SK-N-SH treated with all-trans-retinoic acid at 6 μM for 48 hours (cell line): ENCODE results near the gene CLTC.

Source experiments
- ATAC-seq: fragments of 200-7000 bp; cut with Tn5 transposase; 3 replicates; pipeline ENCODE4 v1.9.1; 2020; ENCODE audit warnings: mild to moderate bottlenecking, moderate library complexity
- ARNTL ChIP-seq: fragments of 450-650 bp; formaldehyde crosslinking; IDR thresholded peaks from 2 replicates; pipeline ENCODE4 v1.5.0; 2020; ENCODE audit warnings: low read depth, mild to moderate bottlenecking, moderate library complexity, borderline replicate concordance
- BACH2 ChIP-seq: fragments of 250-450 bp; sonication (Bioruptor Pico); IDR thresholded peaks from 2 replicates; pipeline ENCODE4 v1.9.0; 2021; ENCODE audit warnings: mild to moderate bottlenecking, borderline replicate concordance
- CSDC2 ChIP-seq: fragments of 250-450 bp; sonication (Bioruptor Pico); IDR thresholded peaks from 2 replicates; pipeline ENCODE4 v1.5.0; 2020; ENCODE audit warnings: mild to moderate bottlenecking, moderate library complexity
- ESRRG ChIP-seq: fragments of 250-450 bp; sonication (Bioruptor Pico); IDR thresholded peaks from 2 replicates; pipeline ENCODE4 v1.6.1; 2021; ENCODE audit warnings: mild to moderate bottlenecking
- GLIS3 ChIP-seq: fragments of 250-450 bp; sonication (Bioruptor Pico); IDR thresholded peaks from 2 replicates; pipeline ENCODE4 v1.5.0; 2020; ENCODE audit warnings: mild to moderate bottlenecking, moderate library complexity
- OSR1 ChIP-seq: fragments of 250-450 bp; sonication (Bioruptor Pico); IDR thresholded peaks from 2 replicates; pipeline ENCODE4 v1.8.0; 2022; ENCODE audit warnings: moderate library complexity, mild to moderate bottlenecking, inconsistent platforms
- PPARA ChIP-seq: fragments of 250-450 bp; sonication (Bioruptor Pico); IDR thresholded peaks from 2 replicates; pipeline ENCODE4 v1.5.0; 2020; ENCODE audit warnings: mild to moderate bottlenecking, borderline replicate concordance
- RARB ChIP-seq: fragments of 250-450 bp; sonication (Bioruptor Pico); IDR thresholded peaks from 2 replicates; pipeline ENCODE4 v1.8.0; 2021; ENCODE audit warnings: mild to moderate bottlenecking, moderate library complexity
- SNAI2 ChIP-seq: fragments of 250-450 bp; sonication (Bioruptor Pico); IDR thresholded peaks from 2 replicates; pipeline ENCODE4 v1.5.0; 2020; ENCODE audit warnings: mild to moderate bottlenecking, moderate library complexity
- TCF4 ChIP-seq: fragments of 250-450 bp; sonication (Bioruptor Pico); IDR thresholded peaks from 2 replicates; pipeline ENCODE4 v1.8.0; 2021; ENCODE audit warnings: mild to moderate bottlenecking, moderate library complexity, borderline replicate concordance
- TOX ChIP-seq: fragments of 250-450 bp; sonication (Bioruptor Pico); IDR thresholded peaks from 2 replicates; pipeline ENCODE4 v1.8.0; 2021; ENCODE audit warnings: mild to moderate bottlenecking, moderate library complexity, borderline replicate concordance
- ZC3H10 ChIP-seq: fragments of 250-450 bp; sonication (Bioruptor Pico); IDR thresholded peaks from 2 replicates; pipeline ENCODE4 v1.5.1; 2021; ENCODE audit warnings: mild to moderate bottlenecking, moderate library complexity
- ZFP3 ChIP-seq: fragments of 250-450 bp; sonication (Bioruptor Pico); IDR thresholded peaks from 2 replicates; pipeline ENCODE4 v1.5.0; 2020; ENCODE audit warnings: mild to moderate bottlenecking, moderate library complexity
- ZFP30 ChIP-seq: fragments of 450-650 bp; formaldehyde crosslinking; IDR thresholded peaks from 2 replicates; pipeline ENCODE4 v1.5.0; 2022; ENCODE audit warnings: mild to moderate bottlenecking, moderate library complexity
- ZNF565 ChIP-seq: fragments of 450-650 bp; formaldehyde crosslinking; conservative IDR thresholded peaks from 2 replicates; pipeline ENCODE4 v1.5.0; 2020; ENCODE audit warnings: low read depth, mild to moderate bottlenecking, moderate library complexity
- ZNF70 ChIP-seq: fragments of 450-650 bp; formaldehyde crosslinking; IDR thresholded peaks from 2 replicates; pipeline ENCODE4 v1.5.0; 2020; ENCODE audit warnings: mild to moderate bottlenecking, moderate library complexity
- ZNF8 ChIP-seq: fragments of 450-650 bp; formaldehyde crosslinking; IDR thresholded peaks from 2 replicates; pipeline ENCODE4 v1.5.0; 2020; ENCODE audit warnings: mild to moderate bottlenecking, moderate library complexity
- TF ChIP-seq, protein P1 (sequence below): fragments of 250-450 bp; sonication (Bioruptor Pico); IDR thresholded peaks from 2 replicates; pipeline ENCODE4 v1.8.0; 2021; ENCODE audit warnings: low read depth, mild to moderate bottlenecking, moderate library complexity, borderline replicate concordance
- TF ChIP-seq, protein P2 (sequence below): fragments of 250-450 bp; sonication (Bioruptor Pico); IDR thresholded peaks from 2 replicates; pipeline ENCODE4 v1.5.1; 2020; ENCODE audit warnings: low read depth, mild to moderate bottlenecking, moderate library complexity
- TF ChIP-seq, protein P3 (sequence below): fragments of 250-450 bp; sonication (Bioruptor Pico); IDR thresholded peaks from 2 replicates; pipeline ENCODE4 v1.8.0; 2020; ENCODE audit warnings: mild to moderate bottlenecking, moderate library complexity, borderline replicate concordance
- TF ChIP-seq, protein P4 (sequence below): fragments of 250-450 bp; sonication (Bioruptor Pico); IDR thresholded peaks from 2 replicates; pipeline ENCODE4 v1.5.0; 2020; ENCODE audit warnings: mild to moderate bottlenecking, moderate library complexity

Gene CLTC

DNA sequence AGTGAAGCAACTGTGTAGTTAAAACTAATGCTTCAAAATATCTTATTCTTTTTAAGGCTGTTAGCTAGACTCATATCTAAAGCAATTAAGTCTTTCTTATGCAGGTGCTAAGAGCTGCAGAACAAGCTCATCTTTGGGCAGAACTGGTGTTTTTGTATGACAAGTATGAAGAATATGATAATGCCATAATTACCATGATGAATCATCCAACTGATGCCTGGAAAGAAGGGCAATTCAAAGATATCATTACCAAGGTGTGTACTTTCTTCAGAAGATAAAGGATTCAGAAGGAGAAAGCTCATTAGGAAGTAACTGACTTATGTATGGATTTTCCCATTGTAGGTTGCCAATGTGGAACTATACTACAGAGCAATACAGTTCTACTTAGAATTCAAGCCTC, 63.6 kb downstream of the CLTC start:
- ATAC-seq = no peak
- TF ChIP-seq ZNF8 (CRISPR knock-in tag) (no peak), ZC3H10 (CRISPR knock-in tag) (no peak), OSR1 (CRISPR knock-in tag) (no peak), ZFP3 (CRISPR knock-in tag) (no peak), PPARA (no peak), ESRRG (CRISPR knock-in tag) (no peak), TCF4 (CRISPR knock-in tag) (no peak), BACH2 (no peak), GLIS3 (CRISPR knock-in tag) (no peak), TOX (CRISPR knock-in tag) (no peak), CSDC2 (CRISPR knock-in tag) (no peak), ARNTL (CRISPR knock-in tag) (no peak), ZNF565 (CRISPR knock-in tag) (no peak)
- TF ChIP-seq, protein P1, sequence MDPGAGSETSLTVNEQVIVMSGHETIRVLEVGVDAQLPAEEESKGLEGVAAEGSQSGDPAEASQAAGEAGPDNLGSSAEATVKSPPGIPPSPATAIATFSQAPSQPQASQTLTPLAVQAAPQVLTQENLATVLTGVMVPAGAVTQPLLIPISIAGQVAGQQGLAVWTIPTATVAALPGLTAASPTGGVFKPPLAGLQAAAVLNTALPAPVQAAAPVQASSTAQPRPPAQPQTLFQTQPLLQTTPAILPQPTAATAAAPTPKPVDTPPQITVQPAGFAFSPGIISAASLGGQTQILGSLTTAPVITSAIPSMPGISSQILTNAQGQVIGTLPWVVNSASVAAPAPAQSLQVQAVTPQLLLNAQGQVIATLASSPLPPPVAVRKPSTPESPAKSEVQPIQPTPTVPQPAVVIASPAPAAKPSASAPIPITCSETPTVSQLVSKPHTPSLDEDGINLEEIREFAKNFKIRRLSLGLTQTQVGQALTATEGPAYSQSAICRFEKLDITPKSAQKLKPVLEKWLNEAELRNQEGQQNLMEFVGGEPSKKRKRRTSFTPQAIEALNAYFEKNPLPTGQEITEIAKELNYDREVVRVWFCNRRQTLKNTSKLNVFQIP (CRISPR knock-in tag) = no peak
- TF ChIP-seq, protein P2, sequence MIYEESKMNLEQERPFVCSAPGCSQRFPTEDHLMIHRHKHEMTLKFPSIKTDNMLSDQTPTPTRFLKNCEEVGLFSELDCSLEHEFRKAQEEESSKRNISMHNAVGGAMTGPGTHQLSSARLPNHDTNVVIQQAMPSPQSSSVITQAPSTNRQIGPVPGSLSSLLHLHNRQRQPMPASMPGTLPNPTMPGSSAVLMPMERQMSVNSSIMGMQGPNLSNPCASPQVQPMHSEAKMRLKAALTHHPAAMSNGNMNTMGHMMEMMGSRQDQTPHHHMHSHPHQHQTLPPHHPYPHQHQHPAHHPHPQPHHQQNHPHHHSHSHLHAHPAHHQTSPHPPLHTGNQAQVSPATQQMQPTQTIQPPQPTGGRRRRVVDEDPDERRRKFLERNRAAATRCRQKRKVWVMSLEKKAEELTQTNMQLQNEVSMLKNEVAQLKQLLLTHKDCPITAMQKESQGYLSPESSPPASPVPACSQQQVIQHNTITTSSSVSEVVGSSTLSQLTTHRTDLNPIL (CRISPR knock-in tag) = no peak
- TF ChIP-seq, protein P3, sequence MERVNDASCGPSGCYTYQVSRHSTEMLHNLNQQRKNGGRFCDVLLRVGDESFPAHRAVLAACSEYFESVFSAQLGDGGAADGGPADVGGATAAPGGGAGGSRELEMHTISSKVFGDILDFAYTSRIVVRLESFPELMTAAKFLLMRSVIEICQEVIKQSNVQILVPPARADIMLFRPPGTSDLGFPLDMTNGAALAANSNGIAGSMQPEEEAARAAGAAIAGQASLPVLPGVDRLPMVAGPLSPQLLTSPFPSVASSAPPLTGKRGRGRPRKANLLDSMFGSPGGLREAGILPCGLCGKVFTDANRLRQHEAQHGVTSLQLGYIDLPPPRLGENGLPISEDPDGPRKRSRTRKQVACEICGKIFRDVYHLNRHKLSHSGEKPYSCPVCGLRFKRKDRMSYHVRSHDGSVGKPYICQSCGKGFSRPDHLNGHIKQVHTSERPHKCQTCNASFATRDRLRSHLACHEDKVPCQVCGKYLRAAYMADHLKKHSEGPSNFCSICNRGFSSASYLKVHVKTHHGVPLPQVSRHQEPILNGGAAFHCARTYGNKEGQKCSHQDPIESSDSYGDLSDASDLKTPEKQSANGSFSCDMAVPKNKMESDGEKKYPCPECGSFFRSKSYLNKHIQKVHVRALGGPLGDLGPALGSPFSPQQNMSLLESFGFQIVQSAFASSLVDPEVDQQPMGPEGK (CRISPR knock-in tag) = no peak
- TF ChIP-seq, all 23 proteins: peak for 0

DNA sequence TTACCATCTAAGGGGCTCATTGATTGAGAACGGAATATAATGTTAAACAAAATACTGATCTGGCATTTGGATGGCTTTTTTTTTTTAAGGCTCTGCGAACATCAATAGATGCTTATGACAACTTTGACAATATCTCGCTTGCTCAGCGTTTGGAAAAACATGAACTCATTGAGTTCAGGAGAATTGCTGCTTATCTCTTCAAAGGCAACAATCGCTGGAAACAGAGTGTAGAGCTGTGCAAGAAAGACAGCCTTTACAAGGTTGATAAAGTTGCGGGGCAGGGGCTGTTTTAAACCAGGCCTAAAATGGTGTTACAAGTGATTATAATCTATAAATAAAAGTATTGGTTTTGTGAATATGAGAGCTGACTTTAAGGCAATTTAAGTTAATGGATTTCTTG, 65.3 kb downstream of the CLTC start:
- TF ChIP-seq ESRRG (CRISPR knock-in tag) (no peak), ZFP30 (no peak), ZC3H10 (CRISPR knock-in tag) (no peak), BACH2 (no peak), ZNF70 (no peak), RARB (CRISPR knock-in tag) (no peak), SNAI2 (CRISPR knock-in tag) (no peak)
- TF ChIP-seq, protein P1 (CRISPR knock-in tag) = no peak
- TF ChIP-seq, protein P4, sequence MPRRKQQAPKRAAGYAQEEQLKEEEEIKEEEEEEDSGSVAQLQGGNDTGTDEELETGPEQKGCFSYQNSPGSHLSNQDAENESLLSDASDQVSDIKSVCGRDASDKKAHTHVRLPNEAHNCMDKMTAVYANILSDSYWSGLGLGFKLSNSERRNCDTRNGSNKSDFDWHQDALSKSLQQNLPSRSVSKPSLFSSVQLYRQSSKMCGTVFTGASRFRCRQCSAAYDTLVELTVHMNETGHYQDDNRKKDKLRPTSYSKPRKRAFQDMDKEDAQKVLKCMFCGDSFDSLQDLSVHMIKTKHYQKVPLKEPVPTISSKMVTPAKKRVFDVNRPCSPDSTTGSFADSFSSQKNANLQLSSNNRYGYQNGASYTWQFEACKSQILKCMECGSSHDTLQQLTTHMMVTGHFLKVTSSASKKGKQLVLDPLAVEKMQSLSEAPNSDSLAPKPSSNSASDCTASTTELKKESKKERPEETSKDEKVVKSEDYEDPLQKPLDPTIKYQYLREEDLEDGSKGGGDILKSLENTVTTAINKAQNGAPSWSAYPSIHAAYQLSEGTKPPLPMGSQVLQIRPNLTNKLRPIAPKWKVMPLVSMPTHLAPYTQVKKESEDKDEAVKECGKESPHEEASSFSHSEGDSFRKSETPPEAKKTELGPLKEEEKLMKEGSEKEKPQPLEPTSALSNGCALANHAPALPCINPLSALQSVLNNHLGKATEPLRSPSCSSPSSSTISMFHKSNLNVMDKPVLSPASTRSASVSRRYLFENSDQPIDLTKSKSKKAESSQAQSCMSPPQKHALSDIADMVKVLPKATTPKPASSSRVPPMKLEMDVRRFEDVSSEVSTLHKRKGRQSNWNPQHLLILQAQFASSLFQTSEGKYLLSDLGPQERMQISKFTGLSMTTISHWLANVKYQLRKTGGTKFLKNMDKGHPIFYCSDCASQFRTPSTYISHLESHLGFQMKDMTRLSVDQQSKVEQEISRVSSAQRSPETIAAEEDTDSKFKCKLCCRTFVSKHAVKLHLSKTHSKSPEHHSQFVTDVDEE (CRISPR knock-in tag) = no peak
- TF ChIP-seq, protein P2 (CRISPR knock-in tag) = no peak
- TF ChIP-seq, all 23 proteins: peak for 0
- no peak for ATAC-seq
